A549 (cell line): Measurements from ENCODE around the gene CTNS.

Experiments
- CEBPB ChIP-seq, 2 experiments: fragments of >200 bp in 1 of 2; sonication (Bioruptor Twin) in 1 of 2; formaldehyde crosslinking in 1 of 2; IDR thresholded peaks; 2 replicates each; pipeline ENCODE4 v1.6.1; 2012 to 2016
- CTCF ChIP-seq: fragments of >200 bp; sonication (Bioruptor Twin); formaldehyde crosslinking; IDR thresholded peaks from 3 replicates; pipeline ENCODE4 v1.5.1; 2016
- FOSL2 ChIP-seq, 2 experiments: fragments of 450-650 bp in 1 of 2; fragments of >200 bp in 1 of 2; sonication (Bioruptor Twin) in 1 of 2; formaldehyde crosslinking; IDR thresholded peaks; 2 replicates each; pipeline versions ENCODE4 v1.5.0 to v1.6.1; 2016 to 2020; ENCODE audit warnings: mild to moderate bottlenecking in 1 of 2, moderate library complexity in 1 of 2
- JUNB ChIP-seq: fragments of >200 bp; sonication (Bioruptor Twin); formaldehyde crosslinking; IDR thresholded peaks from 2 replicates; pipeline ENCODE4 v1.6.1; 2016
- RAD21 ChIP-seq, 2 experiments: fragments of >200 bp in 1 of 2; sonication (Bioruptor Twin) in 1 of 2; formaldehyde crosslinking in 1 of 2; IDR thresholded peaks in 1 of 2; conservative IDR thresholded peaks in 1 of 2; 2 replicates in 1 of 2; 3 replicates in 1 of 2; pipeline ENCODE4 v1.6.1; 2012 to 2018; ENCODE audit warnings: inconsistent platforms in 1 of 2
- SMC3 ChIP-seq: fragments of >200 bp; sonication (Bioruptor Twin); formaldehyde crosslinking; IDR thresholded peaks from 3 replicates; pipeline ENCODE4 v1.6.1; 2018; ENCODE audit warnings: inconsistent platforms

GRCh38 chr17:3665834-3666233, 29.3 kb downstream of the CTNS start:
- TF ChIP-seq CEBPB (IDR thresholded peaks at IDR 0.05) = no peak
- TF ChIP-seq FOSL2 (IDR thresholded peaks at IDR 0.05) = no peak
- no peak for TF ChIP-seq FOSL2 (CRISPR knock-in tag; IDR thresholded peaks at IDR 0.05)
- TF ChIP-seq CTCF = no peak
- TF ChIP-seq SMC3 = no peak
- TF ChIP-seq JUNB = no peak
- TF ChIP-seq RAD21 (conservative IDR thresholded peaks at IDR 0.05 in 1 of 2, IDR thresholded peaks at IDR 0.05 in 1 of 2) = no peak
